Measurements from ENCODE around the gene DNAJC8.

The DNAJC8 gene

DNA sequence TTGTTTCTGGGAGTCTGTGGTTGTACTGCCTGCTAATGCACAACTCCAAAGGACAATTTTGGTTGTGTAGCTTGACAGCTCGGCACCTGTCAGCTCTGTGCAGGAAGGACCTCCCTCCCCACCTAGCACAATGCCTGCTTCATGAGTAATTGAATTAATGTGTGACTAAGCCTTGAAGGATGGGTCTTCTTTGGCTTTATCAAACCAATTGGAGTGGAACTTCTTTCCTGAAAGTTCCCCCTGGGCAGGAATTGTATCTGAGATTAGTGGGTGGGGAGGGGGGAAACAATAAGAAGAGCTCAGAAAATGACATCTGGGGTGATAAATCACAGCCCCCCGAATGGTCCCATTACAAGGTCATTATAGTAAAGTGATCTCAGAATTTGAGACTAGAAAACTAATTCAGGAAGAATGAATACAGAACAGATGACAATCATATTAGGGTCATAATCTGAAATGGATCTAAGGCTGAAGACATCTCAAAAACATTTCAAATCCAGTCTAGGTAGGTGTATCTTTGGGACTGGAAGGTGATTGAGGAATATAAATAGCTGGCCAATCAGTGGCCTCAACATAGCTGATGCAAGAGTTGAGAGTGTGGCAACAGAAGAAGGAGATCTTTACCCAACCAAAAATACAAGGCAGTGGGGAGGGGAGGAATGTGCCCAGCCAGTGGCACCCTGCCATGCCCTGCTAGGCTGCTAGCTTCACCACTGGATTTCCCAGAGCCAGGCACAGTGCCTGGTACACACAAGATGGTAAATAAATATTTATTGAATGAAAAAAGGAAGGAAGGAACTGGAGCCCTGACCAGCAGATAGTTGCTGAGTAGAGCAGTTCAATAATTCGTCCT, 16.4 kb upstream of the DNAJC8 start:
- DNase-seq: peak; percentile 96

DNA sequence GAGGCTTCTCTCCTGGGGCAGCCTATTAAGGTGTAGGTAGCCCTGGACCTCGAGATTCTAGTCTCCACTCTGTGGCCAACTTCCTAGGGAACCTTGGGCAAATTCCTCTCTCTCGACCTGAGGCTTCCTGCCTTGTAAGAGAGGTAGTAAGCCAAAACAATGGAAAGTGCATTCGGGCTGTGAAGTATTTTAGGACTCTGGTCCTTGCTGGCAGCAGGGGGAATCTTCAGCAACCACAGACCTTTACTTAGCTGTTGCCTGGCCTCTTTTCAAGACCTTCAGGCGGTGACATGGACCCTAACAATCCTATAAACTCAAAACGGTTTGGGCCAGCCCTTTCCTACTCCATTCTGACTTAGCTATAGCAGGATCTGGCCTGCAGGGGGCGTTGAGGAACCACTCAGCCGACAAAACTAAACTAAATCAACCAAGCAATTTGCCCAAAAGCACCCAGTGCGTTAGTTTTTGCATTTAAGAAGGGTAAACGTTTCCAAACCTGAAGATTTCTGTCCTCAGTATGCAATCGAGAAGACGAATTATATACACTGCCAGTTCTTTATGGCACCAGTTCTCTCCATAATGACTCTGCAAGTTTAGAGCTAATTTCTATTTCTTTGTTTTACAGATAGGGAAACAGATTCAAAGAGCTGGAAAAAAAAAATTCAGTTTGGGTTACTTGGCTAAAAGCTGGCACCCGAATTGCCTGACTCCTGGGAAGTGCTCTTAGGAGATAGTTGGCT, 15.6 kb upstream of the DNAJC8 start:
- DNase-seq: peak; percentile 86

- DNase-seq: no peak
These were observed 14.9 kb upstream of the DNAJC8 start for GRCh38 chr1:28247612-28248272.

- DNase-seq: peak; percentile 28
These were observed 13.6 kb upstream of the DNAJC8 start for GRCh38 chr1:28246427-28246832.

DNA sequence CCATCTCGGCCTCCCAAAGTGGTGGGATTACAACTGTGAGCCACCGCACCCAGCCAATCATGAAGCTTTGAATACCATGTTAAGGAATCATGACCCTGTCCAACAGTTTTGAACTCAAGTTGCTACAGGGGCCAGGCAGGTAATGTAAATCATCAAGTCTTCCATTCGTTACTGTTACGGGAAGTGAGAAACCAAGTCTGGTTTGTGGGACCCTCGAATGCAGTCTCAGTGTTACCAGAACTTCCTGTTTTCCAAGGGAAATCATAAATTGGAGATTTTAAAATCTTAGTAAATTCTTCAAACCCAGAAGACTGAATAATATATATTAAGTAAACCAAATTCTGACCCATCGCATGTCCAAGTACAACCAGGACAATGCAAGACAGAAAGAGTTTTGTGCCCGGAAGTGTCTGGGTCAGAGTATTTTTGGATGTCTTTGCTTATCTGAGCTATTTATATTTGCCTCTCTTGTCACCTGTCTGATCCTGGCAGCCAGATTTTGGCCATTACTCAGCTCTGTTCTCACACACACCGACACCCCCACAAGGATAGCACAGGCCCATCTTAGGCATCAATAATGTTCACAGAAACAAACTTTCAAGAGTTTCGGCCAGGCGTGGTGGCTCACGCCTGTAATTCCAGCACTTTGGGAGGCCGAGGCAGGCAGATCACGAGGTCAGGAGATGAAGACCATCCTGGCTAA, 11.9 kb upstream of the DNAJC8 start:
- no peak for DNase-seq

GRCh38 chr1:28243685-28244311, 11.0 kb upstream of the DNAJC8 start:
- DNase-seq: no peak

GRCh38 chr1:28241638-28242241, 8.9 kb upstream of the DNAJC8 start:
- no peak for DNase-seq

GRCh38 chr1:28240024-28240423, 7.2 kb upstream of the DNAJC8 start:
- no peak for DNase-seq

DNA sequence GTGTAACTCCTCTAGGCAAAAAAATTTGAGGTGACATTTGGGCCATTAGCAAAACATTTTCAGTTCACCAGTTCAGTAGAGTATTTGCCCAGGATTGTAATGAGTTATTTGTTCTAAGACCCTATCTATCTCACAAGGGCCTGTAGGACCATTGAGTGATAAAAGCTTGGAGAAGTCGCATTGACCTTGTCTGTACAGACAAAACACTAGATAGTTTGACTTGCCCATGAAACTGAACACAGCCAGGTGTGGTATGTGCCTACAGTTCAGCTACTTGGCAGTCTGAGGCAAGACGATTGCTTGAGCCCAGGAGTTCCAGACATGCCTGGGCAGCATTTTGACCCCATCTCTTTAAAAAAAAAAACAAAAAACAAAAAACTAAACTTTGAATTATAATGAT, 6.2 kb upstream of the DNAJC8 start:
- DNase-seq: no peak

GRCh38 chr1:28236656-28237322, 4.0 kb upstream of the DNAJC8 start:
- DNase-seq: peak; percentile 51

- peak; percentile 99 for DNase-seq
These were observed 3.2 kb upstream of the DNAJC8 start, which contains the start of gene ATP5IF1 for GRCh38 chr1:28235755-28236655. TSS of gene ATP5IF1 (plus strand) at chr1:28236124. CDS start at chr1:28236184, 60 bp downstream.

- DNase-seq: no peak
These were observed 406 bp upstream of the DNAJC8 start for GRCh38 chr1:28233264-28233606.

GRCh38 chr1:28229996-28230395, 2.8 kb downstream of the DNAJC8 start:
- no peak for DNase-seq

DNA sequence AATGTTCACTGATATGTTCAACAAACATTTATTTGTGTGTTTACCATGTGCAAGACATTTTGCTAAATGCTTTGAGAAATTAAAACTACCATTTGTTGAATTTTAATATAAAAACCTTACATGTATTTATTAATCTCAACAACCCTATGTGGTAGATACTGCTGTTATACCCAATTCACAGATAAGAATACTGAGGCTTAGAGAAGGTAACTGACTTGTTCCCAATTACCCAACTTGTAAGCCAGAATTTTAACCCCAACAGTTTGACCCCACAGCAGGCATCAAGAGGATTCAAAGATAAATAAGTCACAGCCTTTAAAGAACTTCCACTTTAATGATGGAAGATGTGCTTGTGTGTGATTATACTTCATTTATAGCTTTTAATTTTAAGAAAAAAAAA, 3.7 kb downstream of the DNAJC8 start:
- DNase-seq: no peak

- DNase-seq: no peak
These were observed 19.5 kb downstream of the DNAJC8 start for GRCh38 chr1:28213315-28213714.

GRCh38 chr1:28209700-28210099, 23.1 kb downstream of the DNAJC8 start:
- no peak for DNase-seq

- DNase-seq: peak; percentile 67
These were observed 23.9 kb downstream of the DNAJC8 start for GRCh38 chr1:28208818-28209441.

DNA sequence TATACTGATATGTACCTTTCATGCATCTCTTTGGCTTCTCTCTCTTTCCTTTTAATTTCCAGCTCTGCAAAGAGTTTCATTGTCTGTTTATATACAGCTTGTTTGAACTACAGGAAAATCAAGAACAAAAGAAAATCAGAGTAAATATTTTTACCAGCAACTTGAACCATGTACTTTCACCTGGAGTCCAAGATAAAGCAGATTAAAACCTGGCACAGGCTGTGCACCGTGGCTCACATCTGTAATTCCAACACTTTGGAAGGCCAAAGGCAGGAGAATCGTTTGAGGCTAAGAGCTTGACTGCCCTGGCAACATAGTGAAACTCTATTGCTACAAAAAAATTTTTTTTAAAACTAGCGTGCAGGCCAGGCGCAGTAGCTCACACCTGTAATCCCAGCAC, 27.6 kb downstream of the DNAJC8 start:
- DNase-seq: no peak

- no peak for DNase-seq
These were observed 32.5 kb downstream of the DNAJC8 start for GRCh38 chr1:28200234-28200873.
